DOHH2 (cell line): ENCODE results near the gene TMC4.

Experiments used
- H3F3A ChIP-seq: fragments of 200-600 bp; sonication (generic), shearing (Covaris generic); 2 replicates; pipeline ENCODE4 v1.6.0; 2016; ENCODE audit warnings: antibody characterized with exemption, mild to moderate bottlenecking; ENCODE audit not compliant: control insufficient read depth, insufficient read depth
- H3K27ac ChIP-seq: fragments of 200-600 bp; sonication (generic); 2 replicates; pipeline ENCODE4 v1.5.1; 2014; ENCODE audit warnings: low read depth, mild to moderate bottlenecking, low read length, moderate library complexity
- H3K27me3 ChIP-seq: fragments of 200-600 bp; sonication (generic); 2 replicates; pipeline ENCODE4 v1.6.1; 2014; ENCODE audit warnings: mild to moderate bottlenecking, low read length, mixed read lengths; ENCODE audit not compliant: control insufficient read depth
- H3K36me3 ChIP-seq: fragments of 200-600 bp; sonication (generic); 2 replicates; pipeline ENCODE4 v1.6.1; 2014; ENCODE audit warnings: mild to moderate bottlenecking, low read length, moderate library complexity, mixed read lengths; ENCODE audit not compliant: control insufficient read depth
- H3K4me1 ChIP-seq: fragments of 200-600 bp; sonication (generic); 2 replicates; pipeline ENCODE4 v1.6.1; 2014; ENCODE audit warnings: mild to moderate bottlenecking, low read length, mixed read lengths; ENCODE audit not compliant: control insufficient read depth
- H3K4me2 ChIP-seq: fragments of 200-600 bp; sonication (generic); 2 replicates; pipeline ENCODE4 v1.6.0; 2014; ENCODE audit warnings: mild to moderate bottlenecking, low read length, moderate library complexity
- H3K4me3 ChIP-seq: fragments of 200-600 bp; sonication (generic); 2 replicates; pipeline ENCODE4 v1.5.1; 2014; ENCODE audit warnings: mild to moderate bottlenecking, low read length, mixed read lengths
- H3K79me2 ChIP-seq: fragments of 200-600 bp; sonication (generic); 2 replicates; pipeline ENCODE4 v1.6.1; 2014; ENCODE audit warnings: mild to moderate bottlenecking, low read length, mixed read lengths; ENCODE audit not compliant: control insufficient read depth
- H3K9me2 ChIP-seq: fragments of 200-600 bp; sonication (generic); replicated peaks from 2 replicates; pipeline ENCODE4 v1.6.1; 2014; ENCODE audit warnings: mild to moderate bottlenecking, low read length, mixed read lengths; ENCODE audit not compliant: control insufficient read depth
- H3K9me3 ChIP-seq: fragments of 200-600 bp; sonication (generic); 2 replicates; pipeline ENCODE4 v1.6.1; 2014; ENCODE audit warnings: antibody characterized with exemption, low read length, mixed read lengths; ENCODE audit not compliant: control insufficient read depth, insufficient read depth
- H4K20me1 ChIP-seq: fragments of 200-600 bp; sonication (generic); 2 replicates; pipeline ENCODE4 v1.6.0; 2014; ENCODE audit warnings: low read depth, mild to moderate bottlenecking, antibody characterized with exemption, low read length, moderate library complexity; ENCODE audit not compliant: control insufficient read depth, insufficient read depth
- CTCF ChIP-seq: fragments of 200-600 bp; sonication (generic); IDR thresholded peaks from one replicate; pipeline ENCODE4 v1.5.1; 2014; ENCODE audit warnings: antibody characterized with exemption, mild to moderate bottlenecking, low read depth, low read length; ENCODE audit not compliant: poor library complexity, severe bottlenecking
- EZH2phosphoT487 ChIP-seq: fragments of 200-600 bp; sonication (generic); IDR thresholded peaks from 2 replicates; pipeline ENCODE4 v1.6.1; 2017; ENCODE audit warnings: borderline replicate concordance, mild to moderate bottlenecking, antibody characterized with exemption, low read length, moderate library complexity, mixed read lengths

TMC4 gene

GRCh38 chr19:54147676-54148075, 25.3 kb downstream of the TMC4 start:
- Histone ChIP-seq H3K36me3 (peaks cover 96% of the 10 kb centered on the region), H3K4me1 (no peaks in the 10 kb centered on the region), H3F3A (no peaks in the 10 kb centered on the region), H3K27me3 (no peaks in the 10 kb centered on the region), H3K9me2 (no peaks in the 10 kb centered on the region), H3K9me3 (no peaks in the 10 kb centered on the region), H3K4me2 (no peak overlapping the region), H3K27ac (no peak overlapping the region), H4K20me1 (no peaks in the 10 kb centered on the region; the same call in 1 of the 2 replicates), H3K4me3 (no peak overlapping the region), H3K79me2 (peaks cover 4% of the 10 kb centered on the region; the same call in 1 of the 2 replicates)
- TF ChIP-seq CTCF: no peak
- no peak for TF ChIP-seq EZH2phosphoT487

- Histone ChIP-seq H3K79me2 (peaks cover 24% of the 10 kb centered on the region), H3F3A (no peaks in the 10 kb centered on the region), H3K36me3 (peaks cover 96% of the 10 kb centered on the region), H3K4me3 (no peak overlapping the region), H3K27ac (no peak overlapping the region), H3K4me2 (no peak overlapping the region), H3K27me3 (no peaks in the 10 kb centered on the region), H3K9me2 (no peaks in the 10 kb centered on the region), H3K4me1 (no peaks in the 10 kb centered on the region), H3K9me3 (no peaks in the 10 kb centered on the region), H4K20me1 (no peaks in the 10 kb centered on the region; the same call in 1 of the 2 replicates)
- TF ChIP-seq CTCF: no peak
- TF ChIP-seq EZH2phosphoT487: no peak
Measured at GRCh38 chr19:54145541-54146158, 27.3 kb downstream of the TMC4 start.

GRCh38 chr19:54142166-54142780, 30.7 kb downstream of the TMC4 start:
- Histone ChIP-seq H3K36me3 (peaks cover 88% of the 10 kb centered on the region), H3K4me3 (no peak overlapping the region), H3K4me1 (peaks cover 10% of the 10 kb centered on the region)

More at GRCh38 chr19:54142166-54142780, 30.7 kb downstream of the TMC4 start:
- no peak overlapping the region for H3K27ac ChIP-seq
- no peaks in the 10 kb centered on the region for H3K27me3 ChIP-seq
- peaks cover 55% of the 10 kb centered on the region for H3K79me2 ChIP-seq
- no peaks in the 10 kb centered on the region for H3K9me3 ChIP-seq
- H3K4me2 ChIP-seq: no peak overlapping the region
- H4K20me1 ChIP-seq: 0 out of 2 replicates have a peak, but pooled peaks cover 9% of the 10 kb centered on the region
- TF ChIP-seq EZH2phosphoT487 (no peak), CTCF (no peak)
- no peaks in the 10 kb centered on the region for H3F3A ChIP-seq
- no peaks in the 10 kb centered on the region for H3K9me2 ChIP-seq
